NT2/D1 (cell line): Measurements from ENCODE around the gene CDK16.

Source experiments
- SUZ12 ChIP-seq: IDR thresholded peaks from 2 replicates; pipeline ENCODE4 v1.6.1; 2011; ENCODE audit not compliant: insufficient read length, insufficient read depth; ENCODE audit errors: extremely low read depth
- YY1 ChIP-seq: IDR thresholded peaks from 2 replicates; pipeline ENCODE4 v1.6.1; 2011; ENCODE audit not compliant: insufficient read length, insufficient read depth
- ZNF274 ChIP-seq: IDR thresholded peaks from 2 replicates; pipeline ENCODE4 v1.6.1; 2011; ENCODE audit warnings: mild to moderate bottlenecking, low read depth, low read length

DNA sequence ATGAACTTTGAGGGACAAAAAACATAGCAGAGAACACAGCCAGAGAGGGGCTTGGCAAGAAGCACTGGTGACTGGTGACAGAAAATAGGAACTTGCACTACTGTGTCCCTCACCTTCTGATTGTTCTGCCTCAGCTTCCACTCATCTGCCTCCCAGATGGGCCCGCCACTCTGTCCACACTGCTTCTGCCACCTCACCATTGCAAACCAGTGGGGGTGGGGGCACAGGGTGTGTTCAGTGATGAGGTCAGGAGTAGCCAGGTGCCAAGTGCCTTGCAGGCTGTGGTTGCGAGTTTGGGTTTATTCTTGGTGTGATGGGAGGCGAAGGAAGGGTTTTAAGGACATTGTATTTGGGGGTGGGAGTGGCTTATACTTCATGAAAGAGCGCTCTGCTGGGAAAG, 34.0 kb upstream of the CDK16 start:
- TF ChIP-seq YY1, result no peak
- no peak for TF ChIP-seq SUZ12
- no peak for TF ChIP-seq ZNF274
